HepG2 (cell line): Measurements from ENCODE around the gene ING2. TPM values are rescaled to one million over a fixed set of nuclear protein-coding genes. Genes with fewer than 3 reads are reported as not detected.
A peak's percentile ranks its signal among the peaks of the same experiment; 100 is the strongest.
"Not testable (repeated sequence)": the region's sequence is repeated elsewhere in the genome, so short reads cannot be mapped to it uniquely, and the experiment has no call there.

Source experiments
- ATAC-seq: fragments of 200-7000 bp; cut with Tn5 transposase; 3 replicates; pipeline ENCODE4 v1.9.1; 2020; ENCODE audit warnings: mild to moderate bottlenecking, moderate library complexity
- BruUV-seq: library from RNA; stranded (reverse); fragments of 400-500 nt; replicated peaks from 2 replicates; lab custom pipeline; 2021; lab: Mats Ljungman, UMichigan
- CTCF ChIA-PET: fragments of 300-600 bp; formaldehyde crosslinking; extraction: SDS; loops from one replicate; lab custom pipeline; 2021; ENCODE audit warnings: low total read pairs, inconsistent platforms, low intra/inter-chr PET ratio; lab: Yijun Ruan, JAX
- POLR2A ChIA-PET: fragments of 350-600 bp; sonication (Branson Sonifier 250); formaldehyde crosslinking; loops from one replicate; lab custom pipeline; 2020; ENCODE audit warnings: antibody characterized with exemption, inconsistent platforms; lab: Yijun Ruan, JAX
- DNase-seq: peaks from one replicate; pipeline ENCODE4 v3.0.0-alpha.2; 2015; ENCODE audit warnings: low spot score
- FAIRE-seq: peaks from 3 replicates; lab custom pipeline; 2011; peaks lifted over from hg19 to GRCh38; lab: Jason Lieb, UNC
- H2AFZ ChIP-seq: one replicate; pipeline ENCODE4 v1.6.1; 2011; ENCODE audit warnings: low read length, inconsistent platforms
- H3K27ac ChIP-seq: fragments of 300-600 bp; 3 replicates; pipeline ENCODE4 v1.8.0; 2011; ENCODE audit warnings: mixed run types, mild to moderate bottlenecking, mixed read lengths, low read length, inconsistent platforms; ENCODE audit not compliant: insufficient read depth; ENCODE audit errors: extremely low read length
- H3K27me3 ChIP-seq, 2 experiments: fragments of 200-600 bp in 1 of 2; 2 replicates in 1 of 2; 3 replicates in 1 of 2; pipeline versions ENCODE4 v1.6.0 to v1.8.0; 2011; ENCODE audit warnings: low read length in 2 of 2, mild to moderate bottlenecking in 2 of 2, moderate library complexity in 2 of 2, inconsistent platforms in 1 of 2; ENCODE audit not compliant: insufficient read depth in 2 of 2, control insufficient read depth in 1 of 2
- H3K36me3 ChIP-seq, 2 experiments: fragments of 200-600 bp in 1 of 2; replicated peaks in 1 of 2; 2 replicates in 1 of 2; 3 replicates in 1 of 2; pipeline versions ENCODE4 v1.5.1 to v1.8.0; 2011; ENCODE audit warnings: low read length in 2 of 2, inconsistent platforms in 1 of 2; ENCODE audit not compliant: insufficient read depth in 2 of 2, control insufficient read depth in 1 of 2
- H3K4me1 ChIP-seq: 2 replicates; pipeline ENCODE4 v1.5.1; 2012; ENCODE audit warnings: low read length, inconsistent platforms; ENCODE audit not compliant: insufficient read depth
- H3K4me2 ChIP-seq: 2 replicates; pipeline ENCODE4 v1.6.0; 2011; ENCODE audit warnings: low read depth, low read length, inconsistent platforms
- H3K4me3 ChIP-seq, 3 experiments: fragments of 200-600 bp in 1 of 3; sonication (generic), shearing (Covaris generic) in 1 of 3; replicated peaks in 1 of 3; 2 replicates each; pipeline ENCODE4 v1.5.1; 2011 to 2016; ENCODE audit warnings: low read length in 3 of 3, inconsistent platforms in 2 of 3, low read depth in 2 of 3, mild to moderate bottlenecking in 2 of 3, control low read depth in 1 of 3, mixed read lengths in 1 of 3; ENCODE audit not compliant: insufficient read depth in 1 of 3
- H3K79me2 ChIP-seq: one replicate; pipeline ENCODE4 v1.6.1; 2011; ENCODE audit warnings: low read length, inconsistent platforms; ENCODE audit not compliant: insufficient read depth
- H3K9ac ChIP-seq: 2 replicates; pipeline ENCODE4 v1.6.0; 2011; ENCODE audit warnings: mild to moderate bottlenecking, low read depth, low read length, inconsistent platforms; ENCODE audit not compliant: insufficient read depth
- H3K9me3 ChIP-seq: 2 replicates; pipeline ENCODE4 v1.5.1; 2012; ENCODE audit warnings: mild to moderate bottlenecking, low read length
- H4K20me1 ChIP-seq: 2 replicates; pipeline ENCODE4 v1.6.0; 2011; ENCODE audit warnings: inconsistent platforms, mild to moderate bottlenecking, low read length, moderate library complexity; ENCODE audit not compliant: insufficient read depth
- MAFF ChIP-seq: IDR thresholded peaks from 2 replicates; pipeline ENCODE4 v1.6.1; 2011; ENCODE audit warnings: low read depth, low read length, improper control_type of control experiment
- MAFK ChIP-seq, 2 experiments: IDR thresholded peaks in 1 of 2; conservative IDR thresholded peaks in 1 of 2; 2 replicates each; pipeline ENCODE4 v1.6.1; 2011; ENCODE audit warnings: improper control_type of control experiment in 2 of 2, low read length in 2 of 2
- WGBS: methylation state at CpG from one replicate; pipeline ENCODE4 v1.1.6; 2017; ENCODE audit warnings: low lambda C conversion rate; 5-methylcytosine and 5-hydroxymethylcytosine counted together
- in situ Hi-C: cut with HindIII; loops from 2 replicates; pipeline ENCODE4 v1.10.0; 2017; ENCODE audit warnings: low pct_unique_long_range_greater_than_20kb; ENCODE audit not compliant: extremely low pct_ligation_motif_present
- intact Hi-C: fragments of 100-400 bp; cut with micrococcal nuclease; formaldehyde crosslinking; loops from one replicate; pipeline ENCODE4 v1.10.0; 2022; ENCODE audit not compliant: unreplicated experiment
- polyA plus RNA-seq, 8 experiments: library from polyadenylated mRNA; depleted of rRNA in 3 of 8; stranded (reverse) in 7 of 8; unstranded in 1 of 8; fragments of >200 nt; fragmentation: Illumina TruSeq in 4 of 8; extraction: Trizol in 4 of 8; gene quantifications; 2 replicates each; pipeline versions ENCODE4 v1.2.1 to v1.2.3, GENCODE V29; 2011 to 2016; ENCODE audit warnings: low read depth in 4 of 8, missing spikeins in 1 of 8, mixed read lengths in 1 of 8; ENCODE audit not compliant: insufficient read depth in 1 of 8
- total RNA-seq, 5 experiments: library from RNA; depleted of rRNA; stranded (reverse); fragments of >200 nt; fragmentation: Illumina TruSeq; extraction: Trizol; gene quantifications; 2 replicates each; pipeline ENCODE4 v1.2.3, GENCODE V29; 2016; ENCODE audit warnings: low read depth in 1 of 5

The ING2 gene
- total and polyA plus RNA-seq, 2 of the 13 experiments (the other 11 are each of a cell fraction or from before 2014, with no cell fraction given) = 6.6 to 12.4 TPM

DNA sequence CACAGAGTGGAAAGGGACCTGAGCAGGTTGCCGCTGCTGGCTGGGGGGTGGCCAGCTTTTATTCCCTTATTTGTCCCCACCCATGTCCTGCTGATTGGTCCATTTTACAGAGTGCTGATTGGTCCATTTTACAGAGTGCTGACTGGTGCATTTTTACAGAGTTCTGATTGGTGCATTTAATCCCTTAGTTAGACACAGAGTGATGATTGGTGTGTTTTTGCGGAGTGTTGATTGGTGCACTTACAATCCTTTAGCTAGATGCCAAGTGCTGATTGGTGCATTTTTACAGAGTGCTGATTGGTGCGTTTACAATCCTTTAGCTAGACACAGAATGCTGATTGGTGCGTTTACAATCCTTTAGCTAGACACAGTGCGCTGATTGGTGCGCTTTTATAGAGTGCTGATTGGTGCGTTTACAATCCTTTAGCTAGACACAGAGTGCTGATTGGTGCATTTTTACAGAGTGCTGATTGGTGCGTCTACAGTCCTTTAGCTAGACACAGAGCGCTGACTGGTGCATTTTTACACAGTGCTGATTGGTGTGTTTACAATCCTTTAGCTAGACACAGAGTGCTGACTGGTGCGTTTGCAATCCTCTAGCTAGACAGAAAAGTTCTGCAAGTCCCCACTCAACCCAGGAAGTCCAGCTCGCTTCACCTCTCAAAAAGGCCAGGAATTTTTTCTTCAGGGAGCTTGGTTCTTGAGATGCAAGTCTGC, 40.8 kb upstream of the ING2 start:
- POLR2A ChIA-PET = interaction anchor here (1.2 to 1.8 kb wide), 2 partner anchors 20 kb away, joined by 3 to 7 read pairs; partner anchors contain the start of gene CDKN2AIP
- TF ChIP-seq MAFF (peak; percentile 74), MAFK (conservative IDR thresholded peaks at IDR 0.05 in 1 of 2, IDR thresholded peaks at IDR 0.05 in 1 of 2; ENCODE audit: low read length in 2 of 2) (peak in 1 of 2 experiments; percentile 70; a peak in 3 of 4 replicates)
- TF ChIP-seq, all 625 proteins: peak for 2; not testable (repeated sequence) for 623
- FAIRE-seq, CTCF ChIA-PET, H3K4me3 ChIP-seq, in situ Hi-C loops, H2AFZ ChIP-seq, H4K20me1 ChIP-seq, H3K27ac ChIP-seq, H3K4me2 ChIP-seq, BruUV-seq, H3K9me3 ChIP-seq, ATAC-seq, H3K79me2 ChIP-seq, H3K9ac ChIP-seq, intact Hi-C loops, H3K36me3 ChIP-seq, DNase-seq, H3K27me3 ChIP-seq: not testable (repeated sequence)
- WGBS = 78% methylated on average over 5 of the region's 11 CpGs
- H3K4me1 ChIP-seq = peaks cover 27% of the 10 kb centered on the region

DNA sequence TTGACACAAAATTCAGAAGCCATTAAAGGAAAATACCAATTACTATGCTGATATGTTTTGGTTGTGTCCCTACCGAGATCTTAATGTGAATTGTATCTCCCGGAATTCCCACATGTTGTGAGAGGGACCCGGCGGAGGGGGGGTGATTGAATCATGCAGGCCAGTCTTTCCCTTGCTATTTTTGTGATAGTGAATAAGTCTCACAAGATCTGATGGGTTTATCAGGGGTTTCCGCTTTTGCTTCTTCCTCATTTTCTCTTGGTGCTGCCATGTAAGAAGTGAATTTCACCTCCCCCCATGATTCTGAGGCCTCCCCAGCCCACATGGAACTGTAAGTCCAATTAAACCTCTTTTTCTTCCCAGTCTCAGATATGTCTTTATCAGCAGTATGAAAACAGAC, 39.0 kb upstream of the ING2 start:
- in situ Hi-C loops, FAIRE-seq, POLR2A ChIA-PET: not testable (repeated sequence)

More for the DNA sequence above, 39.0 kb upstream of the ING2 start:
- H2AFZ ChIP-seq, H3K4me2 ChIP-seq, ATAC-seq, DNase-seq, H3K79me2 ChIP-seq, H3K27ac ChIP-seq, H3K27me3 ChIP-seq, H3K36me3 ChIP-seq, BruUV-seq, H3K9ac ChIP-seq, H3K9me3 ChIP-seq, H4K20me1 ChIP-seq, intact Hi-C loops, CTCF ChIA-PET, H3K4me3 ChIP-seq: not testable (repeated sequence)
- H3K4me1 ChIP-seq = peaks cover 32% of the 10 kb centered on the region
- WGBS = 76% methylated on average over 5 of the region's 5 CpGs
